Lung microvascular endothelial cell (primary cell): ENCODE results near the gene SETD1B. TPM values are rescaled to one million over a fixed set of nuclear protein-coding genes. Genes with fewer than 3 reads are reported as not detected.
"Not testable (repeated sequence)": the region's sequence is repeated elsewhere in the genome, so short reads cannot be mapped to it uniquely, and the experiment has no call there.

Experiments used
- DNase-seq, 2 donors: peaks; one replicate each; pipeline versions ENCODE4 v3.0.0 to v3.0.0-alpha.2; 2010; ENCODE audit warnings: low read depth in 2 of 2
- total RNA-seq: library from RNA; depleted of rRNA; stranded (reverse); fragments of >200 nt; gene quantifications from 2 replicates; pipeline ENCODE4 v1.2.1, GENCODE V29; 2014

SETD1B gene
- total RNA-seq, 1 donor from 2014 or later, result 1.4 TPM

- no peak for DNase-seq
These were observed 23.4 kb upstream of the SETD1B start for GRCh38 chr12:121780429-121780828.

DNA sequence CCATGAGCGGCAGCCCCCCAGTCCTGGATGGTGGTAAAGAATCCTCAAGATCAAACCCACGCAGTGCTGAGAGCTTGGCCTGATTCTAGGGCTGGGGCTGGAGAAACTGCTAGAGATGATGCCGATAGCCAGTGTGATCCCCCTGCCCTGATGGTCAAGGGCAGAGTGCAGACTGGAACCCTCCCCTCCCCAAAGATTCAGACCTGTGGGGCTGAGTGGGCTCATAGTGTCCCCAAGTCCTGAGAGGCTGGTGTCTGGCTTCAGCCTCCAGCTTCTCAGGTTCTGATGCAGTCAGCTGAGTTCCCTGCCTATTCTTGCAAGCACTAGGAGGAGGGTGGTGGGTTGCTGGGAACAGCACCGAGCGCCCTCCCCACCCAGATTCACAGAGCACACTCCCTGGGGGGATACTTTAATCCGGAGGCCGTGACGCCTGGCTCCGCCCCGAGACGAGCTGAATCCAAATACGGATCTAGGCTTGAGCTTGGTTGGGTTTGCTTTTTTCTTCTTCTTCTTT is 22.3 kb upstream of the SETD1B start:
- DNase-seq, result no peak

DNA sequence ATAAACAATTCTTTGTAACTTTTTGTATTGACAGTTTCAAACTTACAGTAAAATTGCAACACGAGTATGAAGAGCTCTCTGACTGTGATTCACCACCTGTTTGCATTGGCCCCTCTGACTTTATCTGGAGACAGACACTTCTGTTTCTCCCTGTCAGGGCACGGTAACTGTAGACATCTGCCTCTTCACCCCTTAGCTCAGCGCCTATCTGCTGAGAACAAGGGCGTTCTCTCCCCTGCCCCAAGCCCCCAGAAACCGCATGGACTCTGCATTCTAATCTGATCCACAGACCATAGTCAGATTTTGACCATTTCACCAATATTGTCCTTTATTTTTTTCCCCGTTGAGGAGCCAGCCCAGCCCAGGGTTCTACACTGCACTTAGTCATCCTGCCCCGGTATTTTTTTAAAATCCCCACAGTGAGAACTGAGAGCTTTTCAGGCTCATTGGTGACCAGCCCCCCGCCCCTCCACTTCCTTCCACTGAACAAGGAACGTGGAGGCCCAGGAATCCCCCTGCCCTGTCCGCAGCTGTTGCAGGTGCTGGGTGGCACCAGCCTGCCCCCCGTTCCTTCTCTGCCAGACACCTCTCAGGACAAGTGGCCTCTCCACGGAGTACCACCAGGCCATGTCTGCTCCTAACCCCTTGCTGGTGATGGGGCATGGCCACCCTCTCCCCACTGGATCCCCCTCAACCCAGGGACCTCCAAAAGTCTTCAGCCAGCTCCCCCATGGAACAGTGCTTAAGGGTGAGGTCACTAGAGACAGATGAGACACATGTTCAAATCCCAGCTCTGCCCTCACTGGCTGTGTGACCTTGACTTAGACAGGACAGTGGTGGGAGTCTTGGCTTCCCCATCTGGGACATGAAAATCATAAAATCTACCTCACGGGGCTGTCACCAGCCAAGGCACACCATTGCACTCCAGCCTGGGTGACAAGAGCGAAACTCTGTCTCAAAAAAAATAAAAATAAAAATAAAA is 21.5 kb upstream of the SETD1B start:
- DNase-seq, result peak in 1 of 2 donors; percentile 39

DNA sequence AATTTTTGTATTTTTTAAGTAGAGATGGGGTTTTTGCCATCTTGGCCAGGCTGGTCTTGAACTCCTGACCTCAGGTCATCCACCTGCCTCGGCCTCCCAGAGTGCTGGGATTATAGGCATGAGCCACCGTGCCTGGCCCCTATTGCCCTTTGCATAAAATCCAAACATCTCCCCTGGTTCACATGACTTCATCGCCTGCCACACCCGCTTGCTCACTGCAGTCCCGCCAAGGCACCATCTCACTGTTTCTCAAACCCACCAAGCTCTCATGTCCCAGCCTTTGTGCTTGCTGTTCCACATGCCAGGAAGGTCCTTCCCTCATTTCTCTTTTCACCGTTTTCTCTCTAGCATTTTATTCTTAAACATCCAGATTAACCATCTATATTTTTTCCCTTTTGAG is 20.0 kb upstream of the SETD1B start:
- DNase-seq, result peak in 1 of 2 donors; percentile 63

- DNase-seq, result peak in 1 of 2 donors; percentile 95
These were observed 19.3 kb upstream of the SETD1B start for GRCh38 chr12:121784460-121784859.

GRCh38 chr12:121786440-121786825 is 17.4 kb upstream of the SETD1B start:
- DNase-seq, result peak; percentile 60 to 85

DNA sequence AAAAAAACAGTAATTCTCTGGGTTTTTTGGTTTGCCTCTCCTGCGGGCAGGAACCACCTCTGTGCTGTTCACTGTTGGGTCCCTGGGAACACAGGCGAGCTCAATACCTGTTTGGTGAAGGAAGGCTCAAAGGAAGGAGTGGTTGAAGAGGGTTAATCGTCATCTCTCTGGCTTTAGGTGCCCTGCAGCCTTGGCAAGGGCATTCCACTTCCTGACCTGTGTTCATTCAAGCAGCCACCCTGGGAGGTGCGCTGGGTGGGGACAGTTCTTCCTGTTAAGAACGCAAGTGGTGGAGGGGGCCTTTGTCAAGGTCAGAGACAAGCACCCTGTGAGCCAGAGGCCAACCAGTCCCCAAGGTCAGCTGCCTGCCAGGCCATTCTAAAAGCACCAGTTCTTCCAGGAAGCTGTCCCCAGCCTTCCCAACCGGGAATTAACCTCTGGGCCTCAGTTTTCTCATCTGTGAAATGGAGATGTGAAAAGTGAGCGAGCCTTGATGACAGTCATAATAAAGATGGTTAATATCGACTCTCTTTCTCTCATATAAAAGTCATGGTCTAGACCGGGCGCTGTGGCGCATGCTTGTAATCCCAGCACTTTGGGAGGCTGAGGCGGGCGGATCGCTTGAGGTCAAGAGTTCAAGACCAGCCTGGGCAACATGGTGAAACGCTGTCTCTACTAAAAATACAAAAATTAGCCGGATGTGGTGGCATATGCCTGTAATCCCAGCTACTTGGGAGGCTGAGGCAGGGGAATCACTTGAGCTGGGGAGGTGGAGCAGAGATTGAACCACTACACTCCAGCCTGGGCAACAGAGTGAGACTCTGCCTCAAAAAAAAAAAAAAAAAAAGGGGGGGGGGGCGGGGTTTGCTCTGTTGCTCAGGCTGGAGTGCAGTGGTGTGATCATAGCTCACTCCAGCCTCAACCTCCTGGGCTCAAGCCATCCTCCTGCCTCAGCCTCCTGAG is 16.5 kb upstream of the SETD1B start:
- DNase-seq, result no peak

- DNase-seq, result no peak
These were observed 15.5 kb upstream of the SETD1B start for GRCh38 chr12:121788176-121788818.

DNA sequence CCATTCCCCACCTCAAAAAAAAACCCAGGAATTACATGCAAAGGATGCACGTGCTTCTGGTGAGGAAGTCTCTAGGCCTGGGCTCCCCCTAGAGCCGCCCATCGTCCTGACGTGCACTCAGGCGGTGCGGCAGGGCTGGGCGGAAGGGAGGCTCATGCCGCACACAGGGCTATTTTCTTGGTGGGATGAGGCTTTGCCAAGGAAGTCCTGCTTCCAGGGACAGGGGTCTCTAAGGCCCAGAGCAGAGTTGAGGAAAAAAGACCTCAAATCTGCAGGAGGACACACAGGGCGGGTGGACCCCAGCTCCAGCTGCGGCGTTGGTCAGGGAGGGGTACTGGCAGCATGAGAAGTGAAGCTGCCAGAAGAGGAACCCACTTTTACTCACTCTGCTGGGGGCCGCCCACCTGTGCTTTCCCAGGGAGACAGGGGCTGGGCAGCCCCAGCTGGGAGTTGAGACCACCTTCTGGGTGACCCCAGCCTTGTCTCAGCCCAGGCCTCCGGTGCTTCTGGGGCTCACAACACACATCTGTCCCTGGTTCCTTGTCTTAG is 14.5 kb upstream of the SETD1B start:
- peak in 1 of 2 donors; percentile 84 for DNase-seq

GRCh38 chr12:121789800-121790728 is 13.7 kb upstream of the SETD1B start:
- DNase-seq, result peak; percentile 31 to 87

- DNase-seq, result not testable (repeated sequence)
These were observed 13.0 kb upstream of the SETD1B start for GRCh38 chr12:121790785-121791184.

GRCh38 chr12:121791671-121792551 is 11.9 kb upstream of the SETD1B start:
- no peak for DNase-seq

- no peak for DNase-seq
These were observed 11.0 kb upstream of the SETD1B start for GRCh38 chr12:121792607-121793439.

- peak in 1 of 2 donors; percentile 35 for DNase-seq
These were observed 10.4 kb upstream of the SETD1B start, which contains the start of gene RHOF for GRCh38 chr12:121793440-121793837. Gene RHOF, minus strand, starts transcription at chr12:121793688. Its CDS starts 55 bp downstream, at chr12:121793633.

DNA sequence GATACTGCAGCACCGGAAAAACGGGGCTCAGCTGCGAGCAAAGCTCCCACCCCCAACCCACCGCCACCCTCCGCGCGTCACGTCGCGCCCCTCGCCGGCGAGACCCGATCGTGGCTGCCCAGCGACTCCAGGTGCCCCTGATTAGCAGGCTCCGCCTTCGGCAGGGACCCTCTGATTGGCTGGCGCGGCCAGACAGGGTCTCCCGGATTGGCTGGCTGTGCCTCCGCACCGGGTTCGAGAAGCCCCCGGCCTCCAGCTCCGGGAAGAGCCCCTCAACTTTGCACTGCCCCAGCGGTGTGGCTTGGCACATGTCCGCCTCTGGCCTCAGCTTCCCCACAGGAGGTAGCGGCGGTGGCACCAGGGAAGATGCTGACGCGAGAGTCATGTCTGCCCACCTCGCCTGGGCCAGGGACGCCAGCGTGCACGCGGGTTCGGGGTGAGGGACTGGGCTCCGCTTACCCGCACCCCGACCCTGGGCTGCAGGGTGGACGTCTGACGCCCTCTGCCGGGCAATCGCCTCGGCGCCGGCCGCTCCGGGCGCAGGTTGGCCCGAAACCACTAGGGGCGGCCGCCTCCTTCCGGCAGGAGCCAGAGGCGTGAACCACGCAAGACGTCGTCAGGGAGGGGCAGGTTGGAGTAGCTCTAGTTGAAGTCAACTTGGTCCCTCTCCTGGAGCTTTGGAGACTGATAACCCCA is 9.8 kb upstream of the SETD1B start:
- peak; percentile 86 to 95 for DNase-seq

- peak in 1 of 2 donors; percentile 51 for DNase-seq
These were observed 9.2 kb upstream of the SETD1B start for GRCh38 chr12:121794534-121795033.
